Endothelial cell of umbilical vein (primary cell): ENCODE results near the gene MRPS5. TPM values are rescaled to one million over a fixed set of nuclear protein-coding genes. Genes with fewer than 3 reads are reported as not detected.

Experiments used
- BruUV-seq: library from RNA; stranded (reverse); fragments of 400-500 nt; replicated peaks from 2 replicates; lab custom pipeline; 2021; lab: Mats Ljungman, UMichigan
- CTCF ChIA-PET: fragments of 300-600, 350-600 bp; sonication (Branson Sonifier 250); formaldehyde crosslinking; loops from one replicate; lab custom pipeline; 2021; ENCODE audit warnings: antibody characterized with exemption, inconsistent platforms; lab: Charles Lee
- POLR2A ChIA-PET: fragments of 300-600, 350-600 bp; sonication (Branson Sonifier 250); formaldehyde crosslinking; loops from one replicate; lab custom pipeline; 2021; ENCODE audit warnings: antibody characterized with exemption, inconsistent platforms; lab: Charles Lee
- DNase-seq: peaks from one replicate; pipeline ENCODE4 v3.0.0-alpha.2; 2011; ENCODE audit warnings: low read depth, low spot score
- FAIRE-seq: peaks from 2 replicates; lab custom pipeline; 2011; peaks lifted over from hg19 to GRCh38; lab: Jason Lieb, UNC
- H2AFZ ChIP-seq: 2 replicates; pipeline ENCODE4 v1.6.0; 2012; ENCODE audit warnings: low read depth, low read length, control low read depth, inconsistent platforms
- H3K27ac ChIP-seq: 2 replicates; pipeline ENCODE4 v1.5.1; 2011; ENCODE audit warnings: low read depth, mild to moderate bottlenecking, control low read depth, low read length, moderate library complexity; ENCODE audit not compliant: insufficient read depth
- H3K27me3 ChIP-seq, 2 experiments: 2 replicates each; pipeline versions ENCODE4 v1.6.0 to v1.6.1; 2011; ENCODE audit warnings: low read length in 2 of 2, mixed read lengths in 1 of 2; ENCODE audit not compliant: control insufficient read depth in 2 of 2, insufficient read depth in 2 of 2
- H3K36me3 ChIP-seq, 2 experiments: 2 replicates in 1 of 2; 3 replicates in 1 of 2; pipeline ENCODE4 v1.5.1; 2011; ENCODE audit warnings: low read length in 2 of 2, mild to moderate bottlenecking in 1 of 2, moderate library complexity in 1 of 2; ENCODE audit not compliant: control insufficient read depth in 2 of 2, insufficient read depth in 2 of 2; ENCODE audit errors: extremely low read depth in 1 of 2
- H3K4me1 ChIP-seq: 3 replicates; pipeline ENCODE4 v1.5.1; 2011; ENCODE audit warnings: mild to moderate bottlenecking, low read length; ENCODE audit not compliant: control insufficient read depth, insufficient read depth; ENCODE audit errors: extremely low read depth
- H3K4me2 ChIP-seq: 2 replicates; pipeline ENCODE4 v1.6.1; 2011; ENCODE audit warnings: low read length, control low read depth, mixed read lengths; ENCODE audit not compliant: insufficient read depth
- H3K4me3 ChIP-seq, 3 experiments: fragments of 200-600 bp in 1 of 3; sonication (generic), shearing (Covaris generic) in 1 of 3; replicated peaks in 1 of 3; 2 replicates each; pipeline ENCODE4 v1.5.1; 2011 to 2016; ENCODE audit warnings: control low read depth in 3 of 3, low read length in 3 of 3, mild to moderate bottlenecking in 2 of 3, inconsistent platforms in 1 of 3, low read depth in 1 of 3, moderate library complexity in 1 of 3; ENCODE audit not compliant: insufficient read depth in 1 of 3
- H3K79me2 ChIP-seq: 2 replicates; pipeline ENCODE4 v1.6.0; 2012; ENCODE audit warnings: low read length, inconsistent platforms; ENCODE audit not compliant: control insufficient read depth, insufficient read depth
- H3K9ac ChIP-seq: replicated peaks from 2 replicates; pipeline ENCODE3; 2011; ENCODE audit warnings: low read length, control low read depth; ENCODE audit not compliant: insufficient read depth; ENCODE audit errors: extremely low read depth
- H3K9me1 ChIP-seq: replicated peaks from 3 replicates; pipeline ENCODE4 v1.6.0; 2011; ENCODE audit warnings: mild to moderate bottlenecking, low read length; ENCODE audit not compliant: control insufficient read depth, insufficient read depth; ENCODE audit errors: extremely low read depth
- H3K9me3 ChIP-seq: replicated peaks from 2 replicates; pipeline ENCODE4 v1.5.1; 2012; ENCODE audit warnings: low read length, inconsistent platforms; ENCODE audit not compliant: control insufficient read depth, insufficient read depth
- H4K20me1 ChIP-seq: replicated peaks from 2 replicates; pipeline ENCODE3; 2011; ENCODE audit warnings: mild to moderate bottlenecking, low read length; ENCODE audit not compliant: control insufficient read depth, insufficient read depth; ENCODE audit errors: extremely low read depth
- CTCF ChIP-seq, 2 donors: IDR thresholded peaks; 1 replicate in 1 of 2; 2 replicates in 1 of 2; pipeline ENCODE4 v1.5.1; 2011; ENCODE audit warnings: low read length in 2 of 2, mild to moderate bottlenecking in 2 of 2, moderate library complexity in 2 of 2, control low read depth in 1 of 2, inconsistent platforms in 1 of 2, low read depth in 1 of 2; ENCODE audit not compliant: insufficient read depth in 1 of 2; ENCODE audit errors: extremely low read depth in 1 of 2
- EZH2 ChIP-seq: IDR thresholded peaks from 2 replicates; pipeline ENCODE4 v1.6.1; 2012; ENCODE audit warnings: borderline replicate concordance, low read depth, mild to moderate bottlenecking, moderate library complexity, low read length, inconsistent platforms; ENCODE audit not compliant: severe bottlenecking
- FOS ChIP-seq: IDR thresholded peaks from 2 replicates; pipeline ENCODE4 v1.6.1; 2011; ENCODE audit warnings: mild to moderate bottlenecking, low read length, moderate library complexity, borderline replicate concordance; ENCODE audit not compliant: insufficient read depth
- GATA2 ChIP-seq: IDR thresholded peaks from 2 replicates; pipeline ENCODE4 v1.7.0; 2011; ENCODE audit warnings: low read depth, mild to moderate bottlenecking, moderate library complexity, mixed read lengths, low read length; ENCODE audit not compliant: insufficient read length, insufficient read depth
- JUN ChIP-seq: IDR thresholded peaks from 2 replicates; pipeline ENCODE4 v1.6.1; 2011; ENCODE audit warnings: borderline replicate concordance, low read depth; ENCODE audit not compliant: insufficient read length, insufficient read depth
- MYC ChIP-seq: IDR thresholded peaks from one replicate; pipeline ENCODE4 v1.6.1; 2011; ENCODE audit warnings: mild to moderate bottlenecking, low read depth, low read length
- POLR2A ChIP-seq: IDR thresholded peaks from 2 replicates; pipeline ENCODE4 v1.6.1; 2012; ENCODE audit warnings: low read depth, mild to moderate bottlenecking, control low read depth, low read length
- POLR2AphosphoS5 ChIP-seq: IDR thresholded peaks from 2 replicates; pipeline ENCODE4 v1.6.1; 2012; ENCODE audit warnings: low read depth, mild to moderate bottlenecking, control low read depth, low read length, moderate library complexity; ENCODE audit not compliant: insufficient read depth
- dilution Hi-C: fragments of 300-500 bp; cut with MboI; formaldehyde crosslinking; loops from one replicate; pipeline ENCODE4 v1.15.0; 2019; ENCODE audit warnings: low sequenced_read_pairs; ENCODE audit not compliant: extremely low pct_ligation_motif_present
- intact Hi-C: fragments of 100-400 bp; cut with micrococcal nuclease; formaldehyde crosslinking; loops from one replicate; pipeline ENCODE4 v1.10.0; 2022
- polyA plus RNA-seq, 4 experiments: library from polyadenylated mRNA; depleted of rRNA in 3 of 4; stranded (reverse) in 3 of 4; unstranded in 1 of 4; fragments of >200 nt; gene quantifications; 2 replicates each; pipeline versions ENCODE4 v1.2.1 to v1.2.3, GENCODE V29; 2011 to 2012; ENCODE audit warnings: missing spikeins in 1 of 4
- total RNA-seq: library from RNA; stranded (reverse); gene quantifications from 2 replicates; pipeline ENCODE4 v1.2.3, GENCODE V29; 2021
- TF ChIP-seq, protein P1 (sequence below): IDR thresholded peaks from 2 replicates; pipeline ENCODE4 v1.6.1; 2011; ENCODE audit not compliant: insufficient read depth, insufficient read length

Gene MRPS5
- total and polyA plus RNA-seq, 2 donors (not counting 3 experiments of a cell fraction or from before 2014, with no cell fraction given), result 50.5 to 62.8 TPM

DNA sequence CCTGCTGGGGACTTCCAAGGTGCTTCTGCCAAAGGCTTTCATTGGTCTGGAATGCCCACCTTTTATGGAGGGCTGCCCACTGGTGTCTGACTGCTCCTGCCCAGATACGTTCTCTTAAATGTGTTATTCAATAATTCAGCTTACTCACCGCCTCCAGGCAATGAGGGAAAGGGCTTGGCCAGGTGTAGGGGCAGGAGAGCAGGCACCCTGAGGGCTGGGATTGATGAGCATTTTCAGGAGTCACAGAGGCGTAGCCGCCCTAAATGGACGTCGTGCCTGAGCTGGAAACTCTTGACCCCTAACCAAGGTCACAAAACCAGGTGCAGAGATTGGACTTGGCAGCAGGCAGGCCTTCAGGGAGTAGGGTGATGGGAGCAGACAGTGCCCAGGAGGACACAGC lies 69.3 kb downstream of the MRPS5 start:
- Histone ChIP-seq H3K79me2 (no peaks in the 10 kb centered on the region), H3K36me3 (no peaks in the 10 kb centered on the region), H2AFZ (no peak overlapping the region), H4K20me1 (no peaks in the 10 kb centered on the region), H3K9me3 (no peaks in the 10 kb centered on the region), H3K4me1 (no peaks in the 10 kb centered on the region), H3K27me3 (no peaks in the 10 kb centered on the region), H3K9me1 (no peaks in the 10 kb centered on the region), H3K4me3 (no peak overlapping the region), H3K9ac (no peak overlapping the region), H3K4me2 (no peak overlapping the region), H3K27ac (no peak overlapping the region)
- TF ChIP-seq POLR2AphosphoS5, result no peak
- TF ChIP-seq EZH2, result no peak
- no peak for TF ChIP-seq POLR2A
- TF ChIP-seq, protein P1, sequence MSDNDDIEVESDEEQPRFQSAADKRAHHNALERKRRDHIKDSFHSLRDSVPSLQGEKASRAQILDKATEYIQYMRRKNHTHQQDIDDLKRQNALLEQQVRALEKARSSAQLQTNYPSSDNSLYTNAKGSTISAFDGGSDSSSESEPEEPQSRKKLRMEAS, result no peak
- CTCF ChIA-PET, result interaction anchor here (0.9 to 1.4 kb wide), 3 partner anchors 24 to 66 kb away, joined by 3 to 5 read pairs (median 4); no protein-coding TSS in a partner anchor
- BruUV-seq, result no TSS peak
- POLR2A ChIA-PET, result no interaction called here
- dilution Hi-C loops (no loop called here), intact Hi-C loops (no loop called here)
- no peak for DNase-seq
- no peak for FAIRE-seq

- Histone ChIP-seq H3K4me2 (no peak overlapping the region), H3K9me3 (no peaks in the 10 kb centered on the region), H3K4me1 (no peaks in the 10 kb centered on the region), H3K36me3 (no peaks in the 10 kb centered on the region), H3K9ac (no peak overlapping the region), H2AFZ (no peak overlapping the region), H3K27ac (no peak overlapping the region), H4K20me1 (no peaks in the 10 kb centered on the region), H3K4me3 (no peak overlapping the region), H3K27me3 (no peaks in the 10 kb centered on the region), H3K9me1 (no peaks in the 10 kb centered on the region), H3K79me2 (no peaks in the 10 kb centered on the region)
- ChIA-PET POLR2A (no interaction called here), CTCF (interaction anchor here (1.2 kb wide), 1 partner anchor 27 kb away, joined by 3 read pairs; no protein-coding TSS in a partner anchor)
- no peak for TF ChIP-seq POLR2A
- TF ChIP-seq FOS, result no peak
- no peak for TF ChIP-seq GATA2
- TF ChIP-seq MYC, result no peak
- no peak for TF ChIP-seq JUN
- TF ChIP-seq CTCF (IDR thresholded peaks at IDR 0.05; ENCODE audit: extremely low read depth in 1 of 2, insufficient read depth in 1 of 2, low read depth in 1 of 2, low read length in 2 of 2), result no peak
- no peak for TF ChIP-seq EZH2
- TF ChIP-seq, protein P1, result no peak
- no peak for TF ChIP-seq POLR2AphosphoS5
- intact Hi-C loops, result no loop called here
- BruUV-seq, result no TSS peak
- FAIRE-seq, result no peak
- dilution Hi-C loops, result no loop called here
- no peak for DNase-seq
These were observed 70.0 kb downstream of the MRPS5 start for GRCh38 chr2:95051626-95052025.
